ENCODE data around the gene ABCB10.
"Not testable (repeated sequence)": the region's sequence is repeated elsewhere in the genome, so short reads cannot be mapped to it uniquely, and the experiment has no call there.

Gene ABCB10

GRCh38 chr1:229558460-229559335, at the start of gene ABCB10:
TSS of gene ABCB10 (minus strand) at chr1:229558707. CDS start at chr1:229558652, 55 bp downstream.
- DNase-seq (ENCODE audit: extremely low read depth in 1 of 2, low read depth in 1 of 2): peak; percentile 81 to 88

DNA sequence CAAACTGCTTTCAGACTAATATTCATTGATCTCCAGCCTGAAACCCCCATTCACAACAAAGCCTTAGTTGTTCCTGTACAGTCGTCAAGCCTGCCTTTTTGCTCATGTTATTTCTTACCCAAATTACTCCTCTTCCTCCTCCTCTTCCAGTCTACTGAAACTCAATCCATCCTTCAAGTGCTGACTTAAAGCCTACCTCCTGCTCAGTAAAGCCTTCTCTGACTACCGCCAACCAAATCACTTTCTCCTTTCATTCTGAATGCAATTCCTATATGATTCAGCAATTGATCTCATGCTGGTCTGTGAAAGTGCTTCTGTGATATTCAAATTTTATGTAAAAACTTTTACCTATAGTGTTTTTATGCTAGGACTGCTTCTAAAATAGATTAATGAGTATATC, 48.9 kb upstream of the ABCB10 start:
- no peak for DNase-seq (ENCODE audit: extremely low read depth in 1 of 2, low read depth in 1 of 2)

- no peak for DNase-seq (ENCODE audit: extremely low read depth in 1 of 2, low read depth in 1 of 2)
Observed at GRCh38 chr1:229603371-229604005, 45.0 kb upstream of the ABCB10 start.

GRCh38 chr1:229600229-229600628, 41.7 kb upstream of the ABCB10 start:
- no peak for DNase-seq (ENCODE audit: extremely low read depth in 1 of 2, low read depth in 1 of 2)

- no peak for DNase-seq (ENCODE audit: extremely low read depth in 1 of 2, low read depth in 1 of 2)
Observed at GRCh38 chr1:229599218-229599954, 40.9 kb upstream of the ABCB10 start.

DNA sequence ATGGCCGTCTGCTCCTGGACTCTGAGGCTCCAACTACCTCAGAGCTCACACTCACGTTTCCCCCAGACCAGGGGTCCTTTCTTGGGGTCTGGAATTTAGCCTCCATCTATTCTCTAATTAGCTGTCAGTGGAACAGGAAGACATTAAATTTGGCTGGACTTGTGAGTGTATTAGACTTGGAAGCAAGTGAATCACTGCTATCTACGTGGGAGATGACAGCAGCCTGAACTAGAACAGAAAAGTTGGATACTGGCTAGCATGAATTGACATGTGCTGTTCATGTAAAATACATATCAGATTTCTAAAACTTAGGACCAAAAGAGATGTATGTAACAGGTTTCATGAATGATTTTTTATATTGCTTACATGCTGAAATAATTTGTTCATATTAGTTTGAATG, 39.4 kb upstream of the ABCB10 start:
- DNase-seq (ENCODE audit: extremely low read depth in 1 of 2, low read depth in 1 of 2): no peak

DNA sequence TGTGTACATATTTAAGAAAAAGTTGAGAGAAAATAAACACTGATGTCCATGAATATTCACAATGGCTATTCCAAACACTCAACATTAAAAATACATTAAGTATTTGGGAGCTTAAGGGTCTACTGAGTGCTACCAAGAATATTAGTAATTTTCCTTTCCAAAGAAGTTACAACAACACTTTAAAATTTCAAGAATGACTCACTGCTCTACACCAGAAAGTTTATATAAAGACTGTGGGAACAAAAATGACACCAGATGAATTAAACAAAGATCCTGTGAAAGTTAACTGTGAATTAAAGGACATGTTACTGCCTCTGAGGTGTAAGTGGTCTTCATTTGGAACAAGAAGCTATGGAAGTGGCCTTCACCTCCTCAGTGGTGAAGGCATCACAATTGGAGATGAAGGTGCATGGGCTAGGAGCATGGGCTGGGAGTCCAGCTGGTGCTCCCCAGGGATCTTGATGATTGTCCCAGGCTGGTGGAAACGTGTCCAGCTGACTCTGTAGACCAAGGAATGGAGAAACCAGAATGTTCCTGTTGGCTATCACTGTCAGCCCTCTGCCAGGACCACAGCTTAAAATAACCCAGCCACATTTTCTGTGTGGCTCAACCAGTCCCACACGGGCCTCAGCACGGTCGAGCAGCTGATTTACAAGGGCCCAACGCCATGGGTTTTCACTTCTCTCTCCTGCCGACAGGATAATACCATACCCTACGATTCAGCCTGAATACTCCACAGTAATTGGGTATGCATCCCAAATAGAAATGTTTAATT, 38.6 kb upstream of the ABCB10 start:
- DNase-seq (ENCODE audit: extremely low read depth in 1 of 2, low read depth in 1 of 2): no peak

- DNase-seq (ENCODE audit: extremely low read depth in 1 of 2, low read depth in 1 of 2): not testable (repeated sequence)
Observed at GRCh38 chr1:229595876-229596275, 37.4 kb upstream of the ABCB10 start.

- no peak for DNase-seq (ENCODE audit: extremely low read depth in 1 of 2, low read depth in 1 of 2)
Observed at GRCh38 chr1:229594227-229595008, 35.9 kb upstream of the ABCB10 start.

GRCh38 chr1:229593800-229594199, 35.3 kb upstream of the ABCB10 start:
- no peak for DNase-seq (ENCODE audit: extremely low read depth in 1 of 2, low read depth in 1 of 2)

GRCh38 chr1:229590119-229590518, 31.6 kb upstream of the ABCB10 start:
- DNase-seq (ENCODE audit: extremely low read depth in 1 of 2, low read depth in 1 of 2): no peak

DNA sequence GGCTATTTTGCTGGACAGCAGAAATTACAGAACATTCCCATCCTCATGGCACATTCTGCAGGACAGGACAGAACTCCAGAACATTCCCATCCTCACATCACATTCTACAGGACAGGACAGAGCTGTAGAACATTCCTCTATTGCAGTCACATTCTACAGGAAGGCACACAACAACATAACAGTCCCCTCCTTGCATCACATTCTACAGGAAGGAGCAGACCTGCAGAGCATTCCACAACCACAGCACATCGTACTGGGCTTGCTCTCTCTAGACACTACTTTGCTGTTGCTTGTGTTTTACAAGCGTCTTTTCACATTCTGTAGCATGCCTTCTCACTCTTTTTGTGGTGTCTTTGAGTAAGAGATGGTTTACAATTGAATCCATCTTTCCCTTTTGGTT, 26.8 kb upstream of the ABCB10 start:
- no peak for DNase-seq (ENCODE audit: extremely low read depth in 1 of 2, low read depth in 1 of 2)

- DNase-seq (ENCODE audit: extremely low read depth in 1 of 2, low read depth in 1 of 2): no peak
Observed at GRCh38 chr1:229582715-229583114, 24.2 kb upstream of the ABCB10 start.

DNA sequence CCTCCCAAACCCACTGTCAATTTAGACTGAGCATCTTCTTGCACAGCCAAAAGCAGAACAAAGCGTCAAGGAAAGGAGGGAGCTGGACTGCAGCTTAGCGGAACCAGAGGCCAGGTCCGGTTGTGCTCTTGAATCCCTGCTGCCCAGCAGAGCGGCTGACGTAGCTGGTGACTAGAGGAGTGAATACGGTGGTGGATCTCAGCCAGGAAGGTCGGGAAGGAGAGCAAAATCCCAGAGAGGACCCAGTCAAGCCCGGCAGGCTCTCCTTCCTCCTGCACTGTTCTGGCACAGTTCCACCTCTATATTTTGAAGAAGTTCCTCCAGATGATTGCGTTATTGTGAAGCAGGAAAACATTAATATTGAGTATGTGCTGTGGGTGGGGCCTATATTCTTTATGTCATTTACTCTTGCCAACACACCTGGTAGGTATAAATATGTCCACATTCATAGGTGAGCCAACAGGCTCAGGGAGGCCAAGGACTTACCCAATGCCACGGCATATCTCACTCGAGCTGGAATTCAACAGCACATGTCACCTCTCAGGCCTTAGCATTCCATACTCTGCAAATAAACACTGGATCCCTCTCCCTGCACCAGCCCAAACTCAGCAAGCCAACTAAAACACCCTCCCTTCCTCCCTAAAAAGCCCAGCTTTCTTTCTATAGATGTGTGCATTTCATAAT, 23.6 kb upstream of the ABCB10 start:
- no peak for DNase-seq (ENCODE audit: extremely low read depth in 1 of 2, low read depth in 1 of 2)

DNA sequence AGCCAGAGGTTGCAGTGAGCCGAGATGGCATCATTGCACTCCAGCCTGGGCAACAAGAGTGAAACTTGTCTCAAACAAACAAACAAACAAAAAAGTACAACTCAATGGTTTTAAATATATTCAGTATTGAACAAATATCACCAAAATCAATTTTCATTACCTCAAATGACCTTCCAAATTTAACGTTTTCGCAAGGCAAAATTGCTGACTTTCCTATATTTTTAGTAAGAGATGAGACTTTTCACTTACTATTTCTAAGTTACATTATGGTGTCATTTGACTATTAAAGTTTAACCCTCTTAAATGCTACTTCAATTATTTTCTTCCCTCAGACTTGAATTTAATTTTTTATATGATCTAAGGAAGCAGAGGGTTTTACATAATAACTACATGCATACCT, 23.0 kb upstream of the ABCB10 start:
- no peak for DNase-seq (ENCODE audit: extremely low read depth in 1 of 2, low read depth in 1 of 2)

DNA sequence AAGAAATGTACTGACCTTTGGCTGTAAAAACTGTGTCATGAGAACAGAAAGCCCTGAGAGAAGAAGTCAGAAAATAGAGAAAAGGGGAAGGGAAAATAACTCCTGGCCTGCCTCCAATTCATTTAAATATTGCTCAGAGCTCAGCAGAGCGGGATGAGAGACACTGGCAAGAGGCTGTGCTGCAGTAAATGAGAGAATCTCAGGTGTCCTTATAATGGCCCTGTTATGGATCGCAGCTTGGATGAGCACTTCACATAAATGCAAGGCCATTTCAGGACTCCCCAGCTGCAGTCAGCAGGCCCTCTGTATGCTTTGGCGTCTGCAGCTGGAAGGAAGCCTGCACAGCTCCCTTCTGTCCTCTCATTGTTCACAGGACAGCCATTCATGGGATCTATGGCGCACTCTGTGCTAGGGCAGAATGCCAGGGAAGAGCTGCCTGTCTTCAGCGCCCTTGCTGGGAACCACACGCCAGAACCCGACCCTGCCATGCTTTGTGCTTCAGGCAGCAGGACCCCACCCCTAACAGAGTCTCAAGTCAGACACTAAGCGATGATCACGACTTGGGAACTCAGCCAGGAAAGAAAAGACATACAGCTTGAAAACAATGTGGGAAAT, 20.7 kb upstream of the ABCB10 start:
- DNase-seq (ENCODE audit: extremely low read depth in 1 of 2, low read depth in 1 of 2): no peak

- DNase-seq (ENCODE audit: extremely low read depth in 1 of 2, low read depth in 1 of 2): no peak
Observed at GRCh38 chr1:229578168-229579058, 19.9 kb upstream of the ABCB10 start.
